ENCODE data around the gene MPZL2.
"Not testable (repeated sequence)": the region's sequence is repeated elsewhere in the genome, so short reads cannot be mapped to it uniquely, and the experiment has no call there.

Gene MPZL2

DNA sequence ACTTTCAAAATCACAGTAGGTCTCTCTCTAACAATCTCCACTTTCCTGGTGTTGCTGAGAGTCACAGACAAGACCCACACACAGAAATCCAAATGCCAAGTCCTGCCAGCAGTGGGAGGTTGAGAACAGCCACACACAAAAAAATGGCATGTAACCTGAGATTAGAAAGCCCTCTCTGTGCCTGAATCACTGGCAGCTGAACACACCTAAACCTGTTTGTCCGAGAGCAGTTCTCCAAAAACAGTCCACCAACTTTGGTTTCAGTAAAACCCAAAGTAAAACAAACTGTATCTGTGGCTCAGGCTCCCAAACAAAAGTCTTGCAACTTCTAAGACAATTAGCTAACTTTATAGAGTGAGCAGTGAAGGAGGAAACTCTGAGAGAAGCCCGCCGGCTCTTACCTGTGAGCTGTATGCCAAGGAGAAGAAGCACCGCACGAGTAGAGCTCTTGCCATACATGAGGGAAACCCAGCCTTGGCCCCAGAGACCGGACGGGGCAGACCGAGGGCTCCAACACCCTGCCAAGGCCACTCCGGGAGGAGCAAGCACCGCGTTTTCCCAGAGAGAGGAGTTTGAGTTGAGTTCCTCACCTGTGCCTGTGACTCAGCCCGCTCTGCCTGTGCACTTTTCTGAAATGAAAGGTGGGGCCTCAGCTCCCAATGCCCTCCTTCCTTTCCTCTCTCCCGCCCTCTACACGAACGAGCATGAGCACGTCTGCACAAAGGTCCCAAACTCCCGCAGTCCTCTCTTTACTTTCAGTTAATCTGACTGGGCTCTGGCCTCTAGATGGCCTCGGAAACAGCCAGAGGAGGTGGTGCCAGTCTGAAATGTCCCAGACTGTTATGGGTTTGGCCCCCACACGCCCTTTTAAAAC is at the start of gene MPZL2:
Gene MPZL2, minus strand, starts transcription at position 603 of the 874 bp plus-strand sequence. Its CDS starts 144 bp downstream, at position 459.
- no peak for FAIRE-seq

DNA sequence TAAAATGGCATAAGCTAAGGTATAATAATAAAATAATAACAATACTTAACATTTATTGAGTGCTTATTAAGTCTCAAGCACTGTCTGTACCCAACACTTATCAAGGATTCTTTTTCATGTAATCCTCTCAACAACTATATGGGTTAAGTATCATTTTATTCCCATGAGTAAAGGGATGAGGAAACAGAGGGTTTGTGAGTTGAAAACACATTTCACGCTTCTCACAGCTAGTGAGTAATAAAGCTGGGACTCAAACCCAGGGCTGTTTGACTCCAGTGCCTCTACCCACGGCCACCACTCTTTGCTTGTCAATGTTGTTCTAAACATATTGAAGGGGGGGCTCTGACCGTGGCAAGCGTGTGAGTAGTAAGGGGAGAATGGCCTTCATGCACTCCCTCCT is 49.1 kb upstream of the MPZL2 start:
- FAIRE-seq = no peak

DNA sequence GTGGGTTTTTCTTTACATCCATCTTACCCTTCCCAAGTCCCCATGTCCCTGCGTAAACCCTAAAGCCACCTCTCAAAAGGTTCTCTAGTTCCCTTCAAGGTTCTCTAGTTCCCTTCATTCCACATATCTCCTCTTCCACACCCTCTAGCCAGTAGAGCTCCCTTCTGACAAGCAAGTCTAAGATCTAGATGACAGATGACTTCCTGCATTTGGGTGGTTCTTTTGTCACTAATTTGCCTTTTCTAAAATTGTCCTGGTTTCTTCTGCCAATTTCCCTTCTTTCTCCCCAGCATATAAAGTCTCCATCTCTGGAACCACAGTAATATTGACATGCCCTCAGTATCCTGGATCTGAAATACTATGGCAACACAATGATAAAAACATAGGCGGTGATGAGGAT is 48.2 kb upstream of the MPZL2 start:
- FAIRE-seq = no peak

DNA sequence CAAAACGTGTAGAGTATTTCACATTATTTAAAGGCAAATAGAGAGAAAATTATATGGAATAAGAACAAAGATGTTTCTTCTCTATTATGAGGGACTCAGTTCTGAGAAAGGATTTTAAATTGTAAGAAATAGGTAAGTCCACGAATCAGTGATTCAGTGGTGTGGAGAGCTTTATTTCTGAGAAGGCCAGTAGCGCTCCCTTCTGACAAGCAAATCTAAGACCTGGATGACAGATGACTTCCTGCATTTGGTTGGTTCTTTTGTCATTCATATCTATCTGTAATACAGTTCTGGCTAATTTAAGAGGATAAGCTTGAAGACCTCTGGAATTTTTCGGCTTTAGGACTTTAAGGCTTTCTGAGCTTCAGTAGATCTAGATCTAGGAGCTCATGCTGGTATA is 47.4 kb upstream of the MPZL2 start:
- no peak for FAIRE-seq

DNA sequence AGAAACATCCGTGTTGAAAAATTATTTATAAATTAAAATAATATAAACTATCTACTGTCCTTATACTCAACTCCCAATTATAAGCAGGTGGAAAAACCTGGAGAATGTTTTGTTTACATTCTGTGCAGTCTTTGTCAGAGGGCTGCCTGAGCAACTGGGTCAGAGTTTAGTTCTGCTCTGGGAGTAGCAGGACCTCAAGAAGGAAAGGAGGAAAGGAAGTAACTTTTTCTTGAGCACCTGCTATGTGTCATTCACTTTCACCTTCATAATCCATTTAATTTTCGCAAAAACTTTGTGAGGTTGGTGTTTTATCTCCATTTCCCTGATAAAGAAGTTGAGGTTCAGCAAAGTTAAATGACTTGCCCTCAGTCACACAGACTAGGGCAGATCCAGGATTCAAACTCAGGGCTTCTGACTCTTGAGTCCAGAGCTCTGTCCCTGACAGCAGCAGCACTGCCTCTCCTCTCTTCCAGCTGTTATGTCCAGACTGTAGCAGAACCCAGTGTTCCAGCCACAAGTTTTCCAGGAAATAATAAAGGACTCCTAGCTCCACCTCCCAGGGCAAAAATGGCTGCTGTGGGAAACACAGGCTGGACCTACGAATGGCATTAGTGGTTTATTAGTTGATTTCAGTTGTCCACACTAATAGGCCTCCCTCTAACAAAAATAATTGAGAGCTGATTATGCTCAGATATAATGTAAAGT is 46.8 kb upstream of the MPZL2 start:
- no peak for FAIRE-seq

DNA sequence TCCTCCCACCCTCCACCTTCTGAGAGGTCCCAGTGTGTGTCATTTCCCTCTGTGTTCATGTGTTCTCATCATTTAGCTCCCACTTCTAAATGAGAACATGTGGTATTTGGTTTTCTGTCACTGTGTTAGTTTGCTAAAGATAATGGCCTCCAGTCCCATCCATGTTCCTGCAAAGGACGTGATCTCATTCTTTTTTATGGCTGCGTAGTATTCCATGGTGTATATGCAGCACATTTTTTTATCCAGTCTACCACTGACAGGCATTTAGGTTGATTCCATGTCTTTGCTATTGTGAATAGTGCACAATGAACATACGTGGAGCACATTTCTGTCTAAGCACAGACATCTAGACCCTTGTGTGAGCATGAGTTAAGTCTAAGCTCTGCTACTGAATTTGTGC is 46.2 kb upstream of the MPZL2 start:
- FAIRE-seq = no peak

DNA sequence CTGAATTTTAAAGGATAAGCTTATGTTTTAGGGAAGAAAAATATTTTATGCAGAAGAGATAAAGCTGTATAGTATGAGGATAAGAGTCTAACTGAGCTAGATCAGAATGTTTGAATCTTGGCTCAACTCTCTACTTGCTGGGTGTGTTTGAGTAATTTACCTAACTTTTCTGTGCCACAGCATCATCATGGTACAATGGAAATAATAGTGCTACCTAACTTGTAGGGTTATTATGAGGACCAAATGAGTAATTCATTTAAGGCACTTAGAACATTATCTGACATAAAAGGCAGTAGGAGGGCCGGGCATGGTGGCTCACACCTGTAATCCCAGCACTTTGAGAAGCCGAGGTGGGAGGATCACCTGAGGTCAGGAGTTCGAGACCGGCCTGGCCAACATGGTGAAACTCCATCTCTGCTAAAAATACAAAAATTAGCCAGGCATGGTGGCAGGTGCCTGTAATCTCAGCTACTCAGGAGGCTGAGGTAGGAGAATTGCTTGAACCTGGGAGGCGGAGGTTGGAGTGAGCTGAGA is 45.0 kb upstream of the MPZL2 start:
- not testable (repeated sequence) for FAIRE-seq

DNA sequence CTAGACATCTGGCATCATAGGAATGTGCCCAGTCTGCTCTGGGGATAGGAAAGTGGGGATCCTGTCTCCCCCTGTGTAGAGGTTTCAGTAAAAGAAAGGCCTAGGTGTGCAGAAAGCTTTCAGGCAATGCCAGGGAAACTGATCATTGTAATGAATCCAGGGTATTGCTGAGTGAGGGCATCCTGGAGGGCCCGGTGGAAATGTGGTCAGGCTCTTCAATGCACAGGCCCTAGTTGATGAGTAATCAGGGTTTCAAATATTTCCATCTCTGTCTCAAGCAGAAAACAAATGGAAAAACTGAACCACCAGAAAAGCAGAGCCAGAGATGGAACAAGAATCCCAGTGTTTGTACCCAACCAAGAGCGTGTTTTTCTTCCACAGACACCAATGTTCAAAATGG is 42.5 kb upstream of the MPZL2 start:
- FAIRE-seq = no peak

DNA sequence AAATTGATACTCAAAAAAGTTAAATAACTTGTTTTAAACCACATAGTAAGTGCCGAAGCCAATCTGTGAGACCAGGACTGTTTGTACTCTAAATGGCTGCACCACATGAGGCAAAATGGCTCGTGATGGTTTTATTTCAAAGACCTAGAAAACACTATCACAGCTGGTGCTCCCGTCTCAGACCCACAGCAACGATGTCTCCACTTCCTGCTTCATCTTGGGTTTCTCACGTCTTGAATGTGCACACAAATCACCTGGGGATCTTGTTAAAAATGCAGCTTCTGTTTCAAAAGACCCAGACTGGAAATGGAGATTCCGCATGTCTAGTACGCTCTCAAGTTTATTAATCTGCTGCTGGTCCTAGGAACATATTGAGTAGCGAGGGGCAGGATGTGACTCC is 41.6 kb upstream of the MPZL2 start:
- no peak for FAIRE-seq

DNA sequence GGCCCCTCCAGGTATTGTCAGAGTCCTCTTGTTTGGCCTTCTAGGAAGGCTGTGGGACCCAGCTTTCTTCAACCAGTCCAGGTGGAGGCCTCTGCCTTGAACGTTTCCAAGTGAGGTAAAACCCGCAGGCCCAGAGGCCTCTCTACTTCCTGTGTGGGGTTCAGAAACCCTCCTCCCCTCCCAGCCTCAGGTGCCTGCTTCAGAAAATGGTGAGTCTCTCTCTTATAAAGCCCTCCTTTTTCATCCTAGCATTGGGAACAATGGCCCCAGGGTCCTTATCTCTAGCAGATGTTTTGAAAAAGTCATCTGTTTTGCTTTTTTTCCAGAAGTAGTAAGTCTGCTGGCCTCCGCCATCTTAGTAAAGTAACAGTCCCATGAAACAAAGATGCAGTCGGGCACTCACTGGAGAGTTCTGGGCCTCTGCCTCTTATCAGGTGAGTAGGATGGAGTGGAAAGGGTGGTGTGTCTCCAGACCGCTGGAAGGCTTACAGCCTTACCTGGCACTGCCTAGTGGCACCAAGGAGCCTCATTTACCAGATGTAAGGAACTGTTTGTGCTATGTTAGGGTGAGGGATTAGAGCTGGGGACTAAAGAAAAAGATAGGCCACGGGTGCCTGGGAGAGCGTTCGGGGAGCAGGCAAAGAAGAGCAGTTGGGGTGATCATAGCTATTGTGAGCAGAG is 40.6 kb upstream of the MPZL2 start, which contains the start of gene CD3E:
Gene CD3E, plus strand, starts transcription at position 163 of the 681 bp plus-strand sequence. Its CDS starts 223 bp downstream, at position 386.
- FAIRE-seq = no peak

DNA sequence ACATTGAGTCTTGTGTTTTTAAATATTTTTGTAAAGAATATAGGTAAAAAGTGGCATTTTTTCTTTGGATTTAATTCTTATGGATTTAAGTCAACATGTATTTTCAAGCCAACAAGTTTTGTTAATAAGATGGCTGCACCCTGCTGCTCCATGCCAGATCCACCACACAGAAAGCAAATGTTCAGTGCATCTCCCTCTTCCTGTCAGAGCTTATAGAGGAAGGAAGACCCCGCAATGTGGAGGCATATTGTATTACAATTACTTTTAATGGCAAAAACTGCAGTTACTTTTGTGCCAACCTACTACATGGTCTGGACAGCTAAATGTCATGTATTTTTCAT is 40.1 kb upstream of the MPZL2 start:
- FAIRE-seq = no peak

DNA sequence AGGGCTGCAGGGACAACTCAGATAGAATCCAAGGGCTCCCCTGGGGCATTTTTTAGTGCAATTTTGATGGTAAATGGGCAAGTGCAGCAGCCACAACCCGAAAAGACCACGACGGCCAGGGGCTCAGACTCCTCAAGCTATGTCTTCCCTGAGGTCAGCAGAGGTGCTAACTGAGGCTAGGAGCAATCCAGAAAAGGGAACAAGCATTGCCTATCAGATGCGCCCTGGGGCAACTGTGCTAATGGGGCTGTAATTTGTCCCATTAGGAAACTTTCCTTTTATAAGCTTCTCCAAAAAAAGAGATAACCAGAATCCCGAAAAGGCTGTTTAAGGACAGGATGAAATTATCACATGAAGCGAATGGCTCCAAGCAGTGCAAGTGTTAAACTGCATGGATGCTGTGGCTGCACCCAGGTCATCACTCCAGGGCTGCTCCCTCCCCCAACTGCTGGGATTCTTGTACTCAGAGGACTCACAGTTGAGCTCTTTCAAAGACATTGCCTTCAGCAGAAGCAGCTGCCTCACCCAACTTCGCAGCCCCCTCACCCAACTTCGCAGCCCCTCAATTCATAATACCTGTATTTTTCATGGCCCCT is 37.6 kb upstream of the MPZL2 start:
- FAIRE-seq = no peak

DNA sequence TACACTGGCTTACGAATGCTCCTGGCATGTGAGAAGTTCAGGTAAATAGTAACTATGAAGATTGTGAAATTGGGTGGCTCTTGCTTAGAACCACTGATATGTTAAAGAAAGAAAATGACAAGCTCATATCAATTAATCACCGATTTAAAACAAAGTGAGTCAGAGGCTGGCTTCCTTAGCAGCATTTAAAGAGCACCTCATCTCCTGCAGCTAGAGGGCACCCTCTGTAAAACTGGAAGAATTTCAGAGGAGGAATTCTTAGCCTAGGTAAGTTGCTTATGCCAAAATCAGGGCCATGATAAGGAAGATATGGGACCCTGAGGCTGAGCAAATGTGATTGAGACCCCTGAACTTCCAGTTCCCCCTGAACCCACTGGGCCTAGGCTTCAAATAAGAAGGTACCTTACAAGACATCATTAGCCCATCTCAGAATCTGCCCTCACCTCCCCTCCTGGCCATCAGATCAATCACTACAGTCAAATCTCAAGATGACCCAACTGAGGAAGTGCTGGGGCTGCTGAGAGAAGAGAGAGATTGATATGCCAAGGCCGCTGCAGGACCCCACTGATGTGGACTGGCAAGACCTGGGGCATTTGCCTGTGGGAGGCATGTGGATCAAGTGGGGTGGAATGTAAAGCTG is 31.8 kb upstream of the MPZL2 start:
- FAIRE-seq = no peak

DNA sequence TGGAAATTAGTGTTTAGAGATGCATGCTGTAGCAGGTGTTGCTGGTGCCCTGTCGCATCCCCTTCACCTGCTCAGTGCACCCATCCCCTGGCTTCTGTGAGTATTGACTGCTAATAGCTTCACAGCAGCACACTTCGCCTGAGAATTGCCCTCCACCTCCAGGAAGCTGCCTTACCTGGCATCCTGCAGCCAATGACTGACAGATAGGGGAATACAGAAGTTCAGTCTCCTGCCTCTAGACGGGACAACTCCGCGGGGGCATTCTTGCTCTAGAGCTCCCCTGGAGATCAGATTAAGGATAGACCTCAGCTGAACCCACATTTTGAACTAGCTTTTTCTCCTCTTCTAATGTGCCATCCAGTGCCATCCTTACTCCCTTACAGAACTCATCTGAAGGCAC is 31.1 kb upstream of the MPZL2 start:
- no peak for FAIRE-seq

DNA sequence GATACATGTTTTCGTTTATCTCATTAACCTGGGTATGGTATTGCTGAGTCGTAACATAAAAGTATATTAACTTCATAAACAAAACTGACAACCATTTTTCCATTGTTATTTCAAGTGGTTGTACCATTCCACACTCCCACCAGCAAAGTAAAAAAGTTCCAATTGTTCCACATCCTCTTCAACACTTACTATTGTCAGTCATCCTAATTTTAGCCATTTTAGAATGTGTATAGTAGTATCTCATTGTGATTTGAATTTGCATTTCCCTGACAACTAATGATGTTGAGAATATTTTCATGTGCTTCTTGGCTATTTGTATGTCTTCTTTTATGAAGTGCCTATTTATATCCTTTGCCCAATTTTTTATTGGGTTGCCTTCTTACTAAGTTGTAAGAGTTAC is 30.0 kb upstream of the MPZL2 start:
- FAIRE-seq = no peak

DNA sequence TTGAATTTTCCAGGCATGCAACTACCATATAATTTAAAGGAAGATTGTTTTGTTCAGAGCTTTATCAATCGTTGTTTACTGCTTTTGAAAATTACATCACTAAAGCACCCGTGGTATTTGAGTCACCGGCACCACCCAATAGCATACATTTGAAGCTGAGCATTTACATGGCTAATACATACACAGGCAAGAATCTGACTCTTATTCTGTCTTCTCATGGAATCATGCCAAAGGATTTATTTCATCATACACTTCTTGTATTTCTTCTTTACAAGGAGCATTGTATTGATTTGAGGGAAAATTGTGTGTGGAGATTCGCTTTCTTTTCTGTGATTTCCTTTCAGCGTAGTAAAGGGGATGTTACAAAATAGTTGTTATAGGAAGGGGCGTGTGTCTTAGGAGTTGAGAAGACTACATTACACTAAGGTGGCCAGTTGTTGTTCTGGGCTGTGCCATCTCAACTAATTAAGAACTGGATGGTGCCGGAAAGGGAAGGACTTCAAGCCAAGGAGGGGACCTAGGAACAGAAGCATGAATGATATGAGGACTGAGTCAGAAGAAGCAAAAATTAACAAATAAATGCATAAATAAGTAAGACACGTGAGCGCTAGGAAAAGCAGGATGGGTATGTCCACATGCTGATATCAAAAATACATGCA is 27.5 kb upstream of the MPZL2 start:
- FAIRE-seq = no peak

DNA sequence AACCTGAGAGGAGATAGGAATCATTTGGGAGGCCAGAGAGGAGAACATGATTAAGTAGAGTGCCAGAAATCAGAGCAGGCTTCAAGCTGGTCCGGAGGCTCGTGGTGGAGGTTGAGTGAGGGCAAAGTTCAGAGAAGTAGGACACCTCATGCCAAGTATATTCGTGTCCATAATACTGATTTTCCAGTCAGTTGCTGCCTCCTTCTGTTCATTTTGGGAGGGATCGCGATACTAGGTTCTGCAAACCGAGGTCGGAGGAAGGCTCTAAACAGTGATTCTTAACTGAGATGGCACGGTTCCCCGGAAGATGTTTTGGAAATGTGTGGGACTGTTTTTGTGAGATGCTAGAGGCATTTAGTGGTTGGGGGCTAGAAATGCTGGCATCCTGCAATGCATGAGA is 26.8 kb upstream of the MPZL2 start:
- no peak for FAIRE-seq

DNA sequence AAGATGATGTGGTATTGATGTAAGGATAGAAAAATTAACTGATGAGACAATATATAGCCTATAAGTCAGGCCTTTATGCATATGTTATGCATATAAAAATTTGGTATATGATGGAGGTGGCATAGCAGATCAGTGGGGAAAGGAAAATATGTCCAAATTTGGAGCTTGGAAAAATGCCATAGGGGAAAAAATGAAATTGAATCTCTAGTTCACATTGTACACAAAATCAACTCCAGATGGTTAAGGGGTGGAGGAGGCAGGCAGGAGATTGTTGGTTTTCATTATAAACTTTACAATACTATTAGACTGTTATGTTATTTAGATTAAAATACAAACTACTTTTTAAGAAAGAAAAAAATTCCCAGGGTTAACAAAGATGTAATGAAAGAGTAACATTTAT is 25.3 kb upstream of the MPZL2 start:
- FAIRE-seq = no peak

DNA sequence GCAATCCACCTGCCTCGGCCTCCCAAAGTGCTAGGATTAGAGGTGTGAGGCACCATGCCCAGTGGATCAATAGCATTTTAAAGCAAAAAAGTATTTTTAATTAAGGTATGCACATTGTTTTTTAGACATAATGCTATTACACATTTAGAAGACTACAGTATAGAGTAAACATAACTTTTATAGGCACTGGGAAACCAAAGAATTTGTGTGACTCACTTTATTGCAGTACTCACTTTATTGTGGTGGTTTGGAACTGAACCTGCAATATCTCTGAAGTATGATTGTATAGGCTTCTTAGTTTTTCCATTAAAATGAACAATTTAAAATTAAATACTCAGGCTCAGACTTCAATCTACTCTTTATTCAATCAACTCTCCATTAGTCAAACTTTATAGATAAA is 22.9 kb upstream of the MPZL2 start:
- peak; percentile 38 for FAIRE-seq

DNA sequence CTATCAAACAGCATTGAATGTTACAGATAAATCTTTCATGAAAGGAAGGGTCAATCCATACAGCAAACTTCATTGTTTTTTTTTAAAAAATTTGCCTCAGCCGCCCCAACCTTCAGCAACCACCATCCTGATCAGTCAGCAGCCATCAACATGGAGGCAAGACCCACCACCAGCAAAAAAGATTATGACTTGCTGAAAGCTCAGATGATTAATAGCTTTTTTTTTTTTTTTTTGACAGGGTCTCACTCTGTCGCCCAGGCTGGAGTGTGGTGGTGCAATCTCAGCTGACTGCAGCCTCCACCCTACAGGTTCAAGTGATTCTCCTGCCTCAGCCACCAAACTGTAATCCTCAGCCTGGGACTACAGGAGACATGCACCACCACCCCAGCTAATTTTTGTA is 22.4 kb upstream of the MPZL2 start:
- FAIRE-seq = no peak

DNA sequence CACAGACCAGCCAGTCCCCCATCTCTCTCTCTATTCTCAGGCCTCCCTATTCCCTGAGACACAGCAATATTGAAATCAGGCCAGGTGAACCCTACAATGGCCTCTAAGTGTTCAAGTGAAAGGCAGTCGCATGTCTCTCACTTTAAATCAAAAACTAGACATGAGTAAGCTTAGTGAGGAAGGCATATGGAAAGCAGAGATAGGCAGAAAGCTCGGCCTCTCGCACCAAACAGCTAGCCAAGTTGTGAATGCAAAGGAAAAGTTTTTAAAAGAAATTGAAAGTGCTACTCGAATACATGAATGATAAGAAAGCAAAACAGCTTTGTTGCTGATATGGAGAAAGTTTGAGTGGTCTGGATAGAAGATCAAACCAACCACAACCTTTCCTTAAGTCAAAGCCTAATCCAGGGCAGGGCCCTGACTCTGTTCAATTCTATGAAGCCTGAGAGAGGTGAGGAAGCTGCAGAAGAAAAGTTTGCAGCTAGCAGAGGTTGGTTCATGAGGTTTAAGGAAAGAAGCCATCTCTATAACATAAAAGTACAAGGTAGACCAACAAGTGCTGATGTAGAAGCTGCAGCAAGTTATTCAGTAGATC is 19.8 kb upstream of the MPZL2 start:
- FAIRE-seq = no peak
